Hepatocyte (in vitro differentiated cells): ENCODE results near the gene KIAA0753.

Experiments
- EZH2 ChIP-seq: fragments of 200-600 bp; sonication (generic); IDR thresholded peaks from 2 replicates; pipeline ENCODE4 v1.6.1; 2016; ENCODE audit warnings: antibody characterized with exemption, mild to moderate bottlenecking, borderline replicate concordance
- EZH2phosphoT487 ChIP-seq: fragments of 200-600 bp; sonication (generic); IDR thresholded peaks from one replicate; pipeline ENCODE4 v1.6.1; 2018; ENCODE audit warnings: antibody characterized with exemption, mild to moderate bottlenecking, low read depth, moderate library complexity; ENCODE audit not compliant: unreplicated experiment, severe bottlenecking
- TF ChIP-seq, protein P1 (sequence below): fragments of 200-600 bp; sonication (generic); IDR thresholded peaks from 2 replicates; pipeline ENCODE4 v1.5.1; 2016; ENCODE audit warnings: antibody characterized with exemption, mild to moderate bottlenecking; ENCODE audit not compliant: poor library complexity

DNA sequence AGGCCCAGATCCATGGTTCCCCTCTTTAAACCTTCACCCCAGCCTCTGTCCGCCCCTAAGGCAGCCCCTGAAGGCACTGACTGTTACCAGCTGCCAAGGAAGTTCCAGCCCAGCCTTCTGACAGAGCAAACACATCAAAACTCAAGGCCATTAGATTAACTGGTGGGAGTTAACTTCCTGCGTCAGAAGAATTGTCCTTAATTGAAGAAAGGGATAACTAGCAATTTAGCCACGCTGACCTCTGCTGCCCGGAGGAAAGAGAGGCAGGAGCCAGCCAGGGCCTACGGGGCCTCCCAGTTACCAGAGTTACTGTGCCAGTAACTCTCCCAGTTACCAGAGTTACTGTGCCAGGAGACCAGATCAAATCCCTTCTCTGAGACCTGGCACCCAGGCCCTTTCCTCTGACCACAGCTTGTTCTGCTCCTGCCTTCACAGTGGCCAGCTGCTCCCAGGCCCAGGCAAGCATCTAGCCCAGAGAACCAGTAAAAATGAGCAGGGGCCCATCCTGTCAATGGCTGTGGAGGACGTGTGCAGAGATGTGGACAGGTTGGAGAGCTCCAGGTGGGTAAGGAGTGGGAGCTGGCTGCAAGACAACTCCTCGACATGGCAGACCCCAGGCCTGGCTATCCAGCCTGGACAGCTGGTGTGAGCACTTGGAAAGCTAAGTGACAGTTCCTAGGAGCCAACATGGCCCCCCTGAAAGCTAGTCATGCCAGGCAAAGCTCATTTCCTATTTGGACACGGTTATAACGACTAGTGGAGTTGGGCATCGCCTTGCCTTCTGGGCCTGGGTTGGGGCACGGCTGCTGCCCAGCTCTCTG is 81.4 kb downstream of the KIAA0753 start:
- TF ChIP-seq, protein P1, sequence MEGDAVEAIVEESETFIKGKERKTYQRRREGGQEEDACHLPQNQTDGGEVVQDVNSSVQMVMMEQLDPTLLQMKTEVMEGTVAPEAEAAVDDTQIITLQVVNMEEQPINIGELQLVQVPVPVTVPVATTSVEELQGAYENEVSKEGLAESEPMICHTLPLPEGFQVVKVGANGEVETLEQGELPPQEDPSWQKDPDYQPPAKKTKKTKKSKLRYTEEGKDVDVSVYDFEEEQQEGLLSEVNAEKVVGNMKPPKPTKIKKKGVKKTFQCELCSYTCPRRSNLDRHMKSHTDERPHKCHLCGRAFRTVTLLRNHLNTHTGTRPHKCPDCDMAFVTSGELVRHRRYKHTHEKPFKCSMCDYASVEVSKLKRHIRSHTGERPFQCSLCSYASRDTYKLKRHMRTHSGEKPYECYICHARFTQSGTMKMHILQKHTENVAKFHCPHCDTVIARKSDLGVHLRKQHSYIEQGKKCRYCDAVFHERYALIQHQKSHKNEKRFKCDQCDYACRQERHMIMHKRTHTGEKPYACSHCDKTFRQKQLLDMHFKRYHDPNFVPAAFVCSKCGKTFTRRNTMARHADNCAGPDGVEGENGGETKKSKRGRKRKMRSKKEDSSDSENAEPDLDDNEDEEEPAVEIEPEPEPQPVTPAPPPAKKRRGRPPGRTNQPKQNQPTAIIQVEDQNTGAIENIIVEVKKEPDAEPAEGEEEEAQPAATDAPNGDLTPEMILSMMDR, result no peak
- TF ChIP-seq EZH2 (no peak), EZH2phosphoT487 (no peak)
